ENCODE results near the gene SP140L.

GRCh38 chr2:230308402-230309000 lies 18.5 kb upstream of the SP140L start:
- TF ChIP-seq EZH2 (IDR thresholded peaks at IDR 0.05; ENCODE audit: insufficient read depth, poor library complexity, severe bottlenecking) (no peak), EZH2phosphoT487 (IDR thresholded peaks at IDR 0.05; ENCODE audit: insufficient read depth, low read depth) (no peak)
